HUES6 (cell line): ENCODE results near the gene PTPRM.

Experiments used
- H3K27ac ChIP-seq: 2 replicates; pipeline ENCODE4 v1.7.0; 2013; ENCODE audit warnings: low read depth, mild to moderate bottlenecking, low read length, inconsistent platforms
- H3K27me3 ChIP-seq: 2 replicates; pipeline ENCODE4 v1.6.1; 2013; ENCODE audit warnings: low read length; ENCODE audit not compliant: control insufficient read depth, insufficient read depth
- H3K36me3 ChIP-seq: 2 replicates; pipeline ENCODE4 v1.6.1; 2013; ENCODE audit warnings: low read length; ENCODE audit not compliant: control insufficient read depth, insufficient read depth
- H3K4me1 ChIP-seq: 2 replicates; pipeline ENCODE4 v1.6.1; 2013; ENCODE audit warnings: low read length; ENCODE audit not compliant: control insufficient read depth, insufficient read depth
- H3K4me3 ChIP-seq: 2 replicates; pipeline ENCODE4 v1.5.1; 2013; ENCODE audit warnings: low read depth, low read length
- H3K9ac ChIP-seq: one replicate; pipeline ENCODE4 v1.6.1; 2013; ENCODE audit warnings: mild to moderate bottlenecking, low read length
- H3K9me3 ChIP-seq: 2 replicates; pipeline ENCODE4 v1.6.1; 2013; ENCODE audit warnings: low read depth, low read length; ENCODE audit not compliant: control insufficient read depth, insufficient read depth

Gene PTPRM

GRCh38 chr18:7647500-7647899 is 80.4 kb downstream of the PTPRM start:
- peaks cover 7% of the 10 kb centered on the region; the same call in 1 of the 2 replicates for H3K4me1 ChIP-seq
- no peak overlapping the region for H3K4me3 ChIP-seq
- H3K9ac ChIP-seq: no peak overlapping the region
- no peaks in the 10 kb centered on the region for H3K36me3 ChIP-seq
- no peak overlapping the region for H3K27ac ChIP-seq
- no peaks in the 10 kb centered on the region for H3K27me3 ChIP-seq
- H3K9me3 ChIP-seq: peaks cover 8% of the 10 kb centered on the region

- Histone ChIP-seq H3K4me3 (no peak overlapping the region), H3K9ac (no peak overlapping the region), H3K4me1 (peaks cover 3% of the 10 kb centered on the region; the same call in 1 of the 2 replicates), H3K36me3 (no peaks in the 10 kb centered on the region), H3K9me3 (no peaks in the 10 kb centered on the region), H3K27me3 (no peaks in the 10 kb centered on the region), H3K27ac (no peak overlapping the region)
Measured at GRCh38 chr18:7657050-7657449, 89.9 kb downstream of the PTPRM start.

GRCh38 chr18:7657937-7658336 is 90.8 kb downstream of the PTPRM start:
- Histone ChIP-seq H3K36me3 (no peaks in the 10 kb centered on the region), H3K9ac (no peak overlapping the region), H3K4me3 (no peak overlapping the region), H3K9me3 (no peaks in the 10 kb centered on the region), H3K4me1 (peaks cover 3% of the 10 kb centered on the region; the same call in 1 of the 2 replicates), H3K27me3 (no peaks in the 10 kb centered on the region), H3K27ac (no peak overlapping the region)

GRCh38 chr18:7658701-7659100 is 91.6 kb downstream of the PTPRM start:
- Histone ChIP-seq H3K9me3 (no peaks in the 10 kb centered on the region), H3K27ac (no peak overlapping the region), H3K9ac (no peak overlapping the region), H3K27me3 (no peaks in the 10 kb centered on the region), H3K36me3 (no peaks in the 10 kb centered on the region), H3K4me1 (peaks cover 3% of the 10 kb centered on the region; the same call in 1 of the 2 replicates), H3K4me3 (no peak overlapping the region)

- Histone ChIP-seq H3K9ac (no peak overlapping the region), H3K9me3 (no peaks in the 10 kb centered on the region), H3K27me3 (no peaks in the 10 kb centered on the region), H3K4me1 (peaks cover 9% of the 10 kb centered on the region), H3K36me3 (no peaks in the 10 kb centered on the region), H3K4me3 (no peak overlapping the region), H3K27ac (no peak overlapping the region)
Measured at GRCh38 chr18:7661207-7661606, 94.1 kb downstream of the PTPRM start.

- Histone ChIP-seq H3K4me3 (no peak overlapping the region), H3K4me1 (peaks cover 19% of the 10 kb centered on the region), H3K9me3 (no peaks in the 10 kb centered on the region), H3K9ac (no peak overlapping the region), H3K27ac (no peak overlapping the region), H3K36me3 (no peaks in the 10 kb centered on the region), H3K27me3 (no peaks in the 10 kb centered on the region)
Measured at GRCh38 chr18:7662866-7663265, 95.8 kb downstream of the PTPRM start.

- H3K36me3 ChIP-seq: no peaks in the 10 kb centered on the region
- no peak overlapping the region for H3K4me3 ChIP-seq
- H3K27me3 ChIP-seq: no peaks in the 10 kb centered on the region
- H3K4me1 ChIP-seq: peaks cover 18% of the 10 kb centered on the region
- no peak overlapping the region for H3K27ac ChIP-seq
- no peaks in the 10 kb centered on the region for H3K9me3 ChIP-seq
- H3K9ac ChIP-seq: no peak overlapping the region
Measured at GRCh38 chr18:7663366-7664312, 96.5 kb downstream of the PTPRM start.

GRCh38 chr18:7666195-7666776 is 99.2 kb downstream of the PTPRM start:
- H3K36me3 ChIP-seq: no peaks in the 10 kb centered on the region
- H3K4me1 ChIP-seq: peaks cover 18% of the 10 kb centered on the region
- H3K4me3 ChIP-seq: no peak overlapping the region; the same call in 1 of the 2 replicates
- no peak overlapping the region for H3K9ac ChIP-seq
- no peaks in the 10 kb centered on the region for H3K27me3 ChIP-seq
- peak overlapping the region; percentile 43; the same call in 1 of the 2 replicates for H3K27ac ChIP-seq
- no peaks in the 10 kb centered on the region for H3K9me3 ChIP-seq

- Histone ChIP-seq H3K9me3 (no peaks in the 10 kb centered on the region), H3K4me1 (peaks cover 18% of the 10 kb centered on the region), H3K36me3 (no peaks in the 10 kb centered on the region), H3K9ac (no peak overlapping the region), H3K4me3 (no peak overlapping the region), H3K27ac (no peak overlapping the region), H3K27me3 (no peaks in the 10 kb centered on the region)
Measured at GRCh38 chr18:7668392-7668791, 101.3 kb downstream of the PTPRM start.

GRCh38 chr18:7669361-7669760 is 102.2 kb downstream of the PTPRM start:
- no peaks in the 10 kb centered on the region for H3K36me3 ChIP-seq
- no peak overlapping the region for H3K4me3 ChIP-seq
- no peaks in the 10 kb centered on the region for H3K9me3 ChIP-seq
- no peak overlapping the region for H3K9ac ChIP-seq
- H3K4me1 ChIP-seq: peaks cover 18% of the 10 kb centered on the region
- H3K27ac ChIP-seq: no peak overlapping the region
- H3K27me3 ChIP-seq: no peaks in the 10 kb centered on the region

- Histone ChIP-seq H3K27ac (no peak overlapping the region), H3K27me3 (no peaks in the 10 kb centered on the region), H3K36me3 (no peaks in the 10 kb centered on the region), H3K4me3 (no peak overlapping the region), H3K9ac (no peak overlapping the region), H3K9me3 (no peaks in the 10 kb centered on the region), H3K4me1 (peaks cover 13% of the 10 kb centered on the region)
Measured at GRCh38 chr18:7671105-7671504, 104.0 kb downstream of the PTPRM start.
